Activated naive CD4-positive, alpha-beta T cell treated with anti-CD3 and anti-CD28 coated beads, Interleukin-2, amount 10 ng/mL, durations not matched to agents 7 days and 5 days (primary cell): ENCODE data around the gene ARID5B.
A peak's percentile ranks its signal among the peaks of the same experiment; 100 is the strongest.

Experiments
- CTCF ChIA-PET: fragments of 350-600 bp; sonication (Branson Sonifier 250); formaldehyde crosslinking; loops from one replicate; lab custom pipeline; 2021; ENCODE audit warnings: antibody characterized with exemption; lab: Charles Lee
- DNase-seq: peaks from one replicate; pipeline ENCODE4 v3.0.0-alpha.2; 2020
- H3K27ac Mint-ChIP-seq: one replicate; pipeline ENCODE4 v1.8.0; 2021; ENCODE audit warnings: mild to moderate bottlenecking, moderate library complexity, mixed read lengths
- H3K27me3 Mint-ChIP-seq: one replicate; pipeline ENCODE4 v1.8.0; 2021; ENCODE audit warnings: mild to moderate bottlenecking, mixed read lengths
- H3K36me3 Mint-ChIP-seq: one replicate; pipeline ENCODE4 v1.8.0; 2021; ENCODE audit warnings: mixed read lengths
- H3K4me1 Mint-ChIP-seq: one replicate; pipeline ENCODE4 v1.8.0; 2021; ENCODE audit warnings: mixed read lengths
- H3K4me3 Mint-ChIP-seq: one replicate; pipeline ENCODE4 v1.8.0; 2021; ENCODE audit warnings: mild to moderate bottlenecking, moderate library complexity, mixed read lengths
- H3K9me3 Mint-ChIP-seq: one replicate; pipeline ENCODE4 v1.8.0; 2021; ENCODE audit warnings: mixed read lengths

The ARID5B gene

DNA sequence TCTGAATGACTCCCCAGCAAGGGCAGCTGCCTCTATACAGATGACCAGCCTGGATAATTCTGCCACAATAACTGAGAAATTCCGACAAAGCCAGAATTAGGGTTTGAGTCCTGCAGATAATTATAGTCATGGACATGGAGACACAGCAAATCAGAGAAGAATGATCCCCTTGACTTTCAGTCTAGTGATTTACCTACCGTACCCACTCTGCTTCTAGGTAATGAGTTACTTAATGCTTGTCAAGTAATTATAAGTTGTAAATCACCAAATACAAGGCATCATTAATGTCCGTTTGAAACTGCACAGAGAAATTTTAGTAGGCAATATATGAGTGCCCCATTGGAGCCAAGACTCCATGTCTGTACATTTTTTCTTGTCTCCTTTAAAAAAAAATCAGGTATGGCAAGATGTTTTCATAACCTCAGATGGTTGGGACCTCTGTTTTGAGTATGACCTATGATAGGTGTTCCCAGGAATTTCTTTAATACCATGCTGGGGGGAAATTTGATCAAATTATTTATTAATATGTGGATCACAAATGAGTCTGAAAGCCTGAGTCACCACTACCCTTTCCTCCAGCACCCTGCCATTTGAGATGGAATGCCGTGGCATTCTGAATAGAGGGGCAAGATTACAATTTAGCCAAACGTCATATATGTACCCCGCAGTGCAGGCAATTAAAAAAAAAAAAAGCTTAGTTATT, 5.5 kb upstream of the ARID5B start:
- CTCF ChIA-PET, result interaction anchor here (0.7 to 2.7 kb wide), 13 partner anchors 11 to 755 kb away, joined by 3 to 28 read pairs (median 6); no protein-coding TSS in a partner anchor
- no peaks in the 10 kb centered on the region for H3K9me3 Mint-ChIP-seq
- H3K36me3 Mint-ChIP-seq, result no peaks in the 10 kb centered on the region
- H3K4me1 Mint-ChIP-seq, result peaks cover 35% of the 10 kb centered on the region
- H3K27me3 Mint-ChIP-seq, result no peaks in the 10 kb centered on the region
- no peak for DNase-seq
- no peak overlapping the region for H3K4me3 Mint-ChIP-seq
- no peak overlapping the region for H3K27ac Mint-ChIP-seq

GRCh38 chr10:61896854-61897661, 4.4 kb upstream of the ARID5B start:
- CTCF ChIA-PET, result interaction anchor here (0.5 to 2.7 kb wide), 21 partner anchors 10 to 1130 kb away, joined by 3 to 28 read pairs (median 4); no protein-coding TSS in a partner anchor
- no peaks in the 10 kb centered on the region for H3K36me3 Mint-ChIP-seq
- H3K4me3 Mint-ChIP-seq, result peak overlapping the region; percentile 81
- H3K27ac Mint-ChIP-seq, result peak overlapping the region; percentile 94
- no peaks in the 10 kb centered on the region for H3K9me3 Mint-ChIP-seq
- no peaks in the 10 kb centered on the region for H3K27me3 Mint-ChIP-seq
- peaks cover 35% of the 10 kb centered on the region for H3K4me1 Mint-ChIP-seq
- peak; percentile 69 for DNase-seq

DNA sequence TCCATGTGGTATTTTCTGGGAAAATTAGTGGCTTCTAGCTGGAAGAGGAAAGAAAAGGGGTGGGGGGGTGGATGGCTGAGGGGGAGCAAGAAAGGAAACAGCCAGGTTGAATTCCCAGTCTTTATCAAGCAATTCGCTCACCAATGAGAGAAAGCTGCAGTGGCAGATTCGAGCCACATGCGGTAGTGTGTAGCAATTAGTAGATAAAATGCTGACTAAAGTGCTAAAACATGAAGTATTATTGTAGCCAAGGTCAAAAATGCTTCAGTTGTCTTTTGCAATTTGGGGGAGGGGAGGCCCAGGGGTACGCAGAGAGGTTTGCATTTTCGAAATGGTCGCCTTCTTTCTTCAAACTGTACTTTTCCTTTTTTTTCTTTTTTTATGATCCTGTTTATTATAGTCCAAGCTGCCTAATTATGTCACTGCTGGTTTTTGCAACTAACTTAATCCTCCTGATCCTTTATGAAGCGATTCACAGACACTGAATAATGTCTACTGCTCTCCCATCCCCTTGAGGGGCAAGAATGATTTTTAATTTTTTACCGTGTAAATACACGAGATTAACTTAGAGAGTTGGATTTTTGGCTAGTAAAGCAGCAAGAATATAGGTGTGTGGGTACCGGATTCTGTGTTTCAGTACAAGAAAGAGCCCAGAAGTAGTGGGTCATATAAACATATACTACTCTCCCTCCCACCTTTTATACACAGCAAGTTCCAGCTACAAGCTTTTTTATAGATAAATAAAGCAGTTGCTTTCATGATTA, 3.6 kb upstream of the ARID5B start:
- no peaks in the 10 kb centered on the region for H3K27me3 Mint-ChIP-seq
- DNase-seq, result peak; percentile 41
- H3K36me3 Mint-ChIP-seq, result peaks cover 6% of the 10 kb centered on the region
- H3K4me1 Mint-ChIP-seq, result peaks cover 35% of the 10 kb centered on the region
- CTCF ChIA-PET, result interaction anchor here (0.6 to 3.3 kb wide), 14 partner anchors 41 to 540 kb away, joined by 3 to 28 read pairs (median 6); no protein-coding TSS in a partner anchor
- peak overlapping the region; percentile 94 for H3K27ac Mint-ChIP-seq
- H3K4me3 Mint-ChIP-seq, result peak overlapping the region; percentile 81
- no peaks in the 10 kb centered on the region for H3K9me3 Mint-ChIP-seq

- no peak for DNase-seq
- peaks cover 35% of the 10 kb centered on the region for H3K4me1 Mint-ChIP-seq
- H3K27ac Mint-ChIP-seq, result peak overlapping the region; percentile 94
- H3K9me3 Mint-ChIP-seq, result no peaks in the 10 kb centered on the region
- H3K36me3 Mint-ChIP-seq, result peaks cover 6% of the 10 kb centered on the region
- H3K4me3 Mint-ChIP-seq, result peak overlapping the region; percentile 94
- H3K27me3 Mint-ChIP-seq, result no peaks in the 10 kb centered on the region
- CTCF ChIA-PET, result interaction anchor here (1.3 to 3.3 kb wide), 8 partner anchors 89 to 539 kb away, joined by 3 to 28 read pairs (median 8); no protein-coding TSS in a partner anchor
These were observed 3.1 kb upstream of the ARID5B start for GRCh38 chr10:61898435-61898778.

- Mint-ChIP-seq H3K4me3 (peak overlapping the region; percentile 94), H3K4me1 (peaks cover 36% of the 10 kb centered on the region), H3K36me3 (peaks cover 8% of the 10 kb centered on the region), H3K9me3 (no peaks in the 10 kb centered on the region), H3K27ac (peak overlapping the region; percentile 99), H3K27me3 (no peaks in the 10 kb centered on the region)
- CTCF ChIA-PET, result interaction anchor here (0.7 to 3.3 kb wide), 10 partner anchors 41 to 367 kb away, joined by 3 to 13 read pairs (median 5); no protein-coding TSS in a partner anchor
- DNase-seq, result no peak
These were observed 2.4 kb upstream of the ARID5B start for GRCh38 chr10:61899069-61899531.

GRCh38 chr10:61899663-61899996, 1.9 kb upstream of the ARID5B start:
- Mint-ChIP-seq H3K4me3 (peak overlapping the region; percentile 94), H3K36me3 (peaks cover 12% of the 10 kb centered on the region), H3K27ac (peak overlapping the region; percentile 99), H3K27me3 (no peaks in the 10 kb centered on the region), H3K9me3 (no peaks in the 10 kb centered on the region), H3K4me1 (peaks cover 42% of the 10 kb centered on the region)
- CTCF ChIA-PET, result interaction anchor here (1.0 to 3.3 kb wide), 7 partner anchors 42 to 366 kb away, joined by 3 to 13 read pairs (median 3); no protein-coding TSS in a partner anchor
- no peak for DNase-seq

DNA sequence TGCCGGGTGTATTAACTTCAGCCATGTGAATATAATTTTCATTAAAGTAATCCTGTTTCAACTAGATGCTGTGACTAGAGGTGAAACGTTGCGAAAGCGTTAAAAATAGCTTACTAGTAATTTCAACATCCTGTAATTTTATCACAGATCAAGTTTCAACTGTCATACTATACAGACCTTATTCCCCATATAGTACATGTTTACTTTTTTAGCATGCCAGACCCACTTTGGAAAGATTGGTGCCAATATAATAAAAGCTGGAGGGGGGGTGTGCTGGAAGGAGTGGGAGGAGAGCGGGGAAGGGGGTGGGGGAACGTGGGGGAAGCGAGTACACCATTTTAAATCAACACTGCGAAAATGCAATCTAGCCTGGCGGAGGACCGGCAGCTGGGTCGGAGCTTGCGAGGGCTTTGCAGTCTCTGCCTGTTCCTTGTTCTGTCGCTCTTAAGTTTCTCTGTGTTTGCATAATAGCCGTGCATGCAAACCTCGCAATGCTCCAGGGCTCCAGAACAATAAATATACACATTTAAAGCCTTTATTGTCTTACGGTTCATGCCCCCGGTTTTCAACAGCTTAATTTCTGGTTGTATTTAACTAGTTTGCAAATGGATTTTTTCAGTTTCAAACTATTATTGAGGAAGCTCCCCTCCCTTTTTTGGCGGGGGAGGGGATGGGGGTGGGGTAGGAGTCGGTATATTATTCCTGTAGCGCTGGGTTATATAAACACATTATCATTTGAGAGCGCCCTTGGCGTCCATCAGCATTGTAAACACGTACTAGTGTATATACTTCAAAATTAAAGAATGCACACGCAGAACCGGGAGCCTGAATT, 1.3 kb upstream of the ARID5B start:
- H3K27me3 Mint-ChIP-seq, result no peaks in the 10 kb centered on the region
- H3K27ac Mint-ChIP-seq, result peak overlapping the region; percentile 99
- H3K4me3 Mint-ChIP-seq, result peak overlapping the region; percentile 94
- H3K4me1 Mint-ChIP-seq, result peaks cover 47% of the 10 kb centered on the region
- CTCF ChIA-PET, result interaction anchor here (1.0 to 4.0 kb wide), 8 partner anchors 41 to 366 kb away, joined by 3 to 19 read pairs (median 8); no protein-coding TSS in a partner anchor
- peak; percentile 79 for DNase-seq
- H3K36me3 Mint-ChIP-seq, result peaks cover 16% of the 10 kb centered on the region
- no peaks in the 10 kb centered on the region for H3K9me3 Mint-ChIP-seq

GRCh38 chr10:61901829-61902444, 438 bp downstream of the ARID5B start:
- Mint-ChIP-seq H3K27ac (peak overlapping the region; percentile 99), H3K36me3 (peaks cover 22% of the 10 kb centered on the region)

DNA sequence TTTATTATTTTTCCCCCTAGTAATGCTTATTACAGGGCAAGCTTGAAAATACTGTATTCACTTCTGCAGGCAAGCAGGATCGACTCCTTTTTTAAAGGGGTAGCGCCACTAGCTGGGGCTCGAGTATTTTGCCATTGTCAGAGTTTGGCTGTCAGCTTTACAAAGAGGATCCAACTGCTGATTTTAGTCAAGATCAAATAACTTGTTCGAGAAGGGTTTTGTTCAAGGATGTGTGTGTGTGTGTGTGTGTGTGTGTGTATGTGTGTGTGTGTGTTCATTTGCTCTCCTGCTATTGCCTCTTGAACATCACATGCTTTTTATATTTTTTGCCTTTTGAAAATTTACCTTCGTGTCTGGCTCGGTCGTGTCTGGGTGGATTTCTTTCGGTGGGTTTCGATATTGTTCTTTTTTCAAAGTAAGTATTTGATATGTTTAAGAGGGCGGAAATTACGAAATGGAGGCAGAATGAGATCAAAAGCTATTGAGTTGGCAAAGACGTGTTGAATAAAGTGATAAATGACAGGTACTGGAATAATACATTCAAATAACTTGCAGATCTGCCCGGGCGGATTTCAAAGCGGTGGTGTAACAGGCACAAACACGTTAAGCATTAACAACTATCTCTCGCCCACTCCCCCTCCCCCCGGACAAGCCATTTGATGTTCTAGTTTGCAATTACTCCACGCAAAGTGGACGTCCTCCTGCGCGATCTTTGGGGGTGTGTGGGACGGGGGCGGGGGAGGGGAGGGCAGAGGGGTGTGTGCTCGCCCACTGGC, 1.1 kb downstream of the ARID5B start:
- Mint-ChIP-seq H3K9me3 (no peaks in the 10 kb centered on the region), H3K36me3 (peaks cover 24% of the 10 kb centered on the region), H3K27me3 (no peaks in the 10 kb centered on the region), H3K4me3 (peak overlapping the region; percentile 94), H3K27ac (peak overlapping the region; percentile 99), H3K4me1 (peaks cover 57% of the 10 kb centered on the region)
- CTCF ChIA-PET, result interaction anchor here (0.7 to 4.0 kb wide), 17 partner anchors 14 to 343 kb away, joined by 3 to 19 read pairs (median 4); no protein-coding TSS in a partner anchor
- DNase-seq, result peak; percentile 73

More at GRCh38 chr10:61901829-61902444, 438 bp downstream of the ARID5B start:
- CTCF ChIA-PET, result interaction anchor here (0.6 to 4.0 kb wide), 15 partner anchors 13 to 343 kb away, joined by 3 to 19 read pairs (median 4); no protein-coding TSS in a partner anchor
- Mint-ChIP-seq H3K4me3 (peak overlapping the region; percentile 94), H3K9me3 (no peaks in the 10 kb centered on the region), H3K27me3 (no peaks in the 10 kb centered on the region), H3K4me1 (peaks cover 57% of the 10 kb centered on the region)
- no peak for DNase-seq

- Mint-ChIP-seq H3K4me1 (peaks cover 55% of the 10 kb centered on the region), H3K4me3 (peak overlapping the region; percentile 94), H3K27me3 (no peaks in the 10 kb centered on the region)
These were observed 1.9 kb downstream of the ARID5B start for GRCh38 chr10:61903221-61903927.

DNA sequence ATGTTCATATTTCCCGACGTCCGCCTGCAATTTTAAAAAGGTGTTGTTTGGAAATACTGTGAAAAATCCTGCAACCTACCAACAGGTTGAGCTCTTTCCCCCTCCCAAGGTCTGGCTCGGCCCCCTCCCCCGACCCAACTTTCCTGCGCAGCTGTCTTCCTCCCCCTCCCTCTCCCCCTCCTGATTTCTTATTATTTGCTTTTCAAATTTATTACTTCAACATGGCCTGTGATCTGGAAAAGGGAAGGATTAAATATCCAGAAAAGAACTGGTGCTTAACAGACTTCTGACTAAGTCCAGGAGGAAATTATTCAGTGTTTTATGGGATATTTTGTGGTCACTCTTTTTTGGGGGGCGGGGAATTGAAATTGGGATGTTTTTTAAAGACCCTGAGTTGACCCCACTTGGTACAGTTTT, 2.4 kb downstream of the ARID5B start:
- CTCF ChIA-PET, result interaction anchor here (0.8 to 4.0 kb wide), 4 partner anchors 34 to 135 kb away, joined by 3 to 19 read pairs (median 6); no protein-coding TSS in a partner anchor
- H3K36me3 Mint-ChIP-seq, result peaks cover 34% of the 10 kb centered on the region
- H3K9me3 Mint-ChIP-seq, result no peaks in the 10 kb centered on the region
- H3K27me3 Mint-ChIP-seq, result no peaks in the 10 kb centered on the region
- DNase-seq, result no peak
- H3K4me1 Mint-ChIP-seq, result peaks cover 52% of the 10 kb centered on the region
- H3K4me3 Mint-ChIP-seq, result peak overlapping the region; percentile 94
- peak overlapping the region; percentile 99 for H3K27ac Mint-ChIP-seq

More at GRCh38 chr10:61903221-61903927, 1.9 kb downstream of the ARID5B start:
- CTCF ChIA-PET, result interaction anchor here (0.9 to 4.0 kb wide), 5 partner anchors 34 to 152 kb away, joined by 3 to 19 read pairs (median 10); no protein-coding TSS in a partner anchor
- no peaks in the 10 kb centered on the region for H3K9me3 Mint-ChIP-seq
- H3K27ac Mint-ChIP-seq, result peak overlapping the region; percentile 99
- H3K36me3 Mint-ChIP-seq, result peaks cover 29% of the 10 kb centered on the region
- peak; percentile 81 for DNase-seq
